SW480 (cell line): Measurements from ENCODE around the gene OPHN1.

Experiments used
- DNase-seq: peaks from one replicate; pipeline ENCODE4 v3.0.0-alpha.2; 2016; ENCODE audit warnings: low spot score

OPHN1 gene

GRCh38 chrX:68433155-68433980 is at the start of gene OPHN1:
Gene OPHN1, minus strand, starts transcription at chrX:68433495. Its CDS starts 475 bp downstream, at chrX:68433020.
- DNase-seq = peak; percentile 75

GRCh38 chrX:68480969-68481368 is 47.7 kb upstream of the OPHN1 start:
- DNase-seq = no peak

GRCh38 chrX:68464796-68465195 is 31.5 kb upstream of the OPHN1 start:
- DNase-seq = no peak

- no peak for DNase-seq
Measured at GRCh38 chrX:68463880-68464279, 30.6 kb upstream of the OPHN1 start.

GRCh38 chrX:68462653-68463052 is 29.4 kb upstream of the OPHN1 start:
- DNase-seq = peak; percentile 58

- no peak for DNase-seq
Measured at GRCh38 chrX:68462197-68462596, 28.9 kb upstream of the OPHN1 start.

DNA sequence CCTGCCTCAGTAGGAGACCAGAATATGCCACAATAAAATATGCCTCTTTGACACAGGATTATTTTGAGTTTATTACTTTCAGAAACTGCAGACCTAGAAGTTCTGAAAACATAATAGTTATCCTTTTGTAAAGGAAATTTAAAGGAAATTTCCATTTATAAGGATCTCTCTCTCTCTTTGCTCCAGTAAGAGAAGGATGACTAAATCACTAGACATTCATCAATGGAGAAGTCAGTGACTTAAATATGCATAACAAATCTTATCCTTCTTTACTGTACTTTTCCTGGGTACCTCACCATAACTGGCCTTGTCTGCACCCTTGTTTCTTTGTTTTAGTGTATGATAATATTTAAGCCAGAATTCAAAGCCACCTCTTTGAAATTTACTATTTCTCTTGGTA is 28.3 kb upstream of the OPHN1 start:
- no peak for DNase-seq

- no peak for DNase-seq
Measured at GRCh38 chrX:68461093-68461492, 27.8 kb upstream of the OPHN1 start.

DNA sequence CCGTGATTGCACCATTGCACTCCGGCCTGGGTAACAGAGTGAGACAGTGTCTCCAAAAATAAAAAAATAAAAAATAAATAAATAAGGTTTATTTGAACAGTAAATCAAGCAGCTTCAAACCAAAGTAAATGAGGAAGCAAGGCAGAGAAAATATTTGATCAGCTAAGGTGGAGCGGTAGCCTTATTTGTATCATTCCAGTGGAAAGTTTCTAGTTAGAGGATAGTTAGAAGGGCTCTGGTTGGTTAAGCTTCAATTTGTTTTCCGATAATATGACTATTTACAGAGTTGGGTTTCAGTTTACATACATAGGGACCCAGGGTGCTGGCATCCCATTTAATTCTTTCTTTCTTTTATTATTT is 21.8 kb upstream of the OPHN1 start:
- DNase-seq = no peak

- DNase-seq = no peak
Measured at GRCh38 chrX:68454476-68455150, 21.3 kb upstream of the OPHN1 start.

DNA sequence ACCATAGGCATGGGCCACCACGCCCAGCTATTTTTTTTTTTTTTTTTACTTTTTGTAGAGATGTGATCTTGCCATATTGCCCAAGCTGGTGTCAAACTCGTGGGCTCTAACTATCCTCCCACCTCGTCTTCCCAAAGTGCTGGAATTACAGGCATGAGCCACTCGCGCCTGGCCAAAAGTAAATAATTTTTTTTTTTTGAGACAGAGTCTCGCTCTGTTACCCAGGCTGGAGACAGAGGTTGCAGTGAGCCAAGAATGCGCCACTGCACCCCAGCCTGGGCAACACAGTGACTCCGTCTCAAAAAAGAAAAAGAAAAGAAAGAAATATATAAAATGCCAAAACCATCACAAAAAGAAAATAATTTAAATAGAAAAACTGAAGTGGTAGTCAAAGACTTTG is 18.4 kb upstream of the OPHN1 start:
- no peak for DNase-seq

DNA sequence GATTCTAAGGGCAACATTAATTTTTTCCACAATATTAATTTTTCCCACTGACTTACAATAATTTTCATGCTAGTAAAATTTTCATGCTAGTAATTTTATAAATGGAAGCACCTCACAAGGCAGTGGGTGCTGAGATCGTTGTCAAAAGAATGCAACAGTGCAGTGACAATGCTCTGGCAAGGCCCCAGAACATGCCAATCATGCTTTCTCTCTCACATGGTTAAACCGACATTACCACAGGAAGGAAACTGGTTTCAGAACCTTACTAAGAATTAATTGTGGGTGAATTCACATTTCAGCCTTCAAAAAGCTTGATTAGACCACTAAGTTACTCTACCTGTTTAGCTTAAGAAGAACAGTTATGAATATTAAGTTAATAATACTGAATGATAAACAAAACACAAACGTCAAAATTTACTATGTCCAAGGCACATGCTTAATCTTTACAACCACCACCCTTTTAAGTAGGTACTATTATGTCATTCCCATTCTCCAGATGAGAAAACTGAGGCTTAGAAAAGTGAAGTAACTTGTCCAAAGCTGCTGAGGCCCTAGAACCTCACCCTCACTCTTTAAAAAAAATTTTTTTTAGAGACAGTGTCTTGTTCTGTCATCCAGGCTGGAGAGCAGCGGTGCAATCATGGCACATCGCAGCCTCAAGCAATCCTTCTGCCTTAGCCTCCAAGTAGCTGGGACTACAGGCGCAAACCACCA is 10.0 kb upstream of the OPHN1 start:
- DNase-seq = peak; percentile 52

GRCh38 chrX:68440940-68441339 is 7.6 kb upstream of the OPHN1 start:
- DNase-seq = no peak

DNA sequence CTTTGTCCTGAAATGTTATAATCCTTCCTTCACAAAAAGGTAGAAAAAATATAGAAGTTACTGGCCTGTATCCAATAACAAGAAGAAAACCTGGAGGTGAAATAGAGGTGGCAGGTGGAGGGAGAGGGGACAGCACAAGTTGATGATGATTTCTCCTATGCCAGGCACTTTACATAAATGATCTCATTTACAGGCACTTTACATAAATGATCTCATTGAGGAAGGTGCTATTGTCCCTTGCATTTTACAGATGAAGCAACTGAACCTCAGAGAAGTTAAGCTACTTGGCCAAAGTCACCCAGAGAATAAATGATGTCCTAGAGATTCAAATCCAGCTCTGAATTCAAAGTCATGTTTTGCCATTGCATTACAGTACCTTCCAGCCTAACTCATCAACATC is 7.1 kb upstream of the OPHN1 start:
- DNase-seq = no peak

DNA sequence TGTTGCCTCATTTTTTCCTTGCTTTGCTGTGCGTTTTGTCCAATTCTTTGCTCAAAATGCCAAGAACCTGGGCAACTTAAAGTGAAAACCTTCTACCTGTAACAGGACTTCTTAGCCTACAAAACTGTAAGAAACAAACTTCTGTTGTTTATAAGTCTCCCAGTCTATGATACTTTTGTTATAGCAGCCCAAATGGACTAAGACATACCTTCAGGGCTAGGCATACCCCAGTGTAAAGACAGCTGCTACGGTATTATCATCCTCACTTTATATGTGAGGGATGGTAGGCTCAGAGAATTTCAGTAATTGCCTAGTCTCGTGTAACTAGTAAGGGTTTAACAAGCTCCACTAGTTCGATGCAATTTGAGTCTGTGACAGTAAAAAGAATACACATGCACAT is 6.0 kb upstream of the OPHN1 start:
- DNase-seq = no peak

DNA sequence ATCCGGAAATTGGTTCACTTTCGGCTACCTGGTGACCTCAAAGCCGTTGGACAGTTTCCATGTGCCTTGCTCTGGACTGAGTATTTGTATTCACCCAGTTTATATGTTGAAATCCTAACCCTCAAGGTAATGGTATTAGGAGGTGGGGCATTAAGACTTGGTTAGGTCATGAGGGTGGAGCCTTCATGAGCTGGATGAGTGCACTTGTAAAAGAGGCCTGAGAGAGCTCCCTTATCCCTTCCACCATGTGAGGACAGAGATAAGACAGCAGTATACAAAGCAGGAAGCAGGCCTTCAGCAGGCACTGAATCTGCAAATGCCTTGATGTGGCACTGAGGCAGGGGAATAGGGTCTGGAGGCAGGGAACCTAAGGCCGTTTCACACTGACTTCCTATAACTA is 5.3 kb upstream of the OPHN1 start:
- no peak for DNase-seq

GRCh38 chrX:68433981-68434299 is 645 bp upstream of the OPHN1 start:
- no peak for DNase-seq

- DNase-seq = no peak
Measured at GRCh38 chrX:68432648-68433047, 647 bp downstream of the OPHN1 start.

DNA sequence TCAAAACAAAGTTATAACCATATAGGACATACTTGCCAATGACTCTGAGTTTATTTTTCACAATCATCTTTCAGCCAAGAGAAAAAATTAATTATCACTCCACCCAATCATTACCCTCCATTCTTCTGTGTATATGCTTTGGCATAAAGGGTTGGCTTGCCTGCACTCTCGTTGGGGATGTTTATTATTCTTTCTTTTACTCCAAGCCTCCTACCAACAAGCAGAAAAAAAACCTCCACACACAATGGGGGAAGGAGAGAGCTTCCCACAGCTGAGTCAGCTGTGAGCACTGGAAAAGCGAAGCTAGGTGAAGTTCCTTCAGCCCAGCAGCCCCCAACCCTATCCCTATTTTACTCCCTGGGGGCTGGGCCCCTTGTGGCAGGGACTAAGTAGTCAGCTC is 1.5 kb downstream of the OPHN1 start:
- no peak for DNase-seq

GRCh38 chrX:68429216-68429615 is 4.1 kb downstream of the OPHN1 start:
- no peak for DNase-seq

- DNase-seq = no peak
Measured at GRCh38 chrX:68428431-68428830, 4.9 kb downstream of the OPHN1 start.

DNA sequence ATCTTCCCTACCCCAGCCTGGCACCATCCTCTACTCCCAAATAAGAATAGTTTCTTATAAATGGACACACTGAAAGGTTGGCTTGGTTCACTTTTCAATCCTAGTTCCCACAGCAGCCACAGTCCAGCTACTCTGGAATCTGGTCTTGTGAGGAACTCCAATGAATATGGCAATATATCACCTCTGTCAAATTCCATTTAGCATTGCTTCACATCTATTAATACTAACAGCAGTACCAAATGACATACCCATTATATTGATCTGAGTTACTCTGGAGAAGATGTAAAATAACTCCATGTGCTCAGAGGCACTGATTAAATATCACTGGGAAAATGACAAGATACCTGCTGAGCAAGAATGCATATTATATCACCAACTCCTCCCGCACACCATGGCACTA is 8.6 kb downstream of the OPHN1 start:
- DNase-seq = no peak

DNA sequence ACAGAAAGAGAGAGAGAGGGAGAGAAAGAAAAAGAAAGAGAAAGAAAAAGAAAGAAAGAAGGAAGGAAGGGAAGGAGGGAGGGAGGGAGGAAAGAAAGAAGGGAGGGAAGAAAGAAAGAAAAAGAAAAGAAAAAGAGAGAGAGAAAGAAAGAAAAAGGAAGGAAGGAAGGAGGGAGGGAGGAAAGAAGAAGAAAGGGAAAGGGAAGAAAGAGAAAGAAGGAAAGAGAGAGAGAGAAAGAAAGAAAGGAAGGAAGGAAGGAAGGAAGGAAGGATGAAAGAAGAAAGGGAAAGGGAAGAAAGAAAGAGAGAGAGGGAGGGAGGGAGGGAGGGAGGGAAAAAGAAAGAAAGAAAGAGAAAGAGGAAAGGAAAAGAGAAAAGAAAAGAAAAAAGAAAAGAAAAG is 10.8 kb downstream of the OPHN1 start:
- DNase-seq = no peak
